ENCODE results near the gene CMTM8. TPM values are rescaled to one million over a fixed set of nuclear protein-coding genes. Genes with fewer than 3 reads are reported as not detected.

Gene CMTM8
- total and polyA plus RNA-seq, 2 of the 8 experiments (the other 6 are each of a cell fraction or from before 2014, with no cell fraction given) = 10.5 to 22.4 TPM

GRCh38 chr3:32297366-32297765, 58.9 kb downstream of the CMTM8 start (continued):
- no peak for TF ChIP-seq MAFK (IDR thresholded peaks at IDR 0.05; ENCODE audit: low read depth, low read length)
- no peak for TF ChIP-seq EZH2 (IDR thresholded peaks at IDR 0.05; ENCODE audit: low read depth, low read length, severe bottlenecking)
